ENCODE measurements around the gene RIT2.

The RIT2 gene

GRCh38 chr18:43093646-43094045 is 21.8 kb downstream of the RIT2 start:
- H3K4me3 ChIP-seq: no peak overlapping the region
- H3K27ac ChIP-seq: no peak overlapping the region

DNA sequence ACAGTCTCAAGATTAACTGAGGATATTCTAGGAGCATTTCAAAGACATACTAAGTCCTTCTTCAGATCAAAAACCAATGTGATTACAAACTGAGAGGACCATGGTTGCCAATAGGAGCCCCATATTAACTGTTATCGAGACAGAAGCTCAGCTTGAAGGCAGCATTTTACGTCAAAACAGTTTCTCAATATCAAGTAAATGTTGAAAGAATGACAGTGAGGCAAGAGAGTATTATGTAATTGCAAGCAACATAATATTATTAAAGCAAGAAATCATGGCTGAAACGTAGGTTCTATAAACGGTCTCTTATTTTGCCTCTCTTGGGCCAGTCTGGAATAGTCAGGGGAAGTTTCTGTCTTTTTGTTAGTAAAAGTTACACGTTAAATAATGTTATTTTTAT is 22.9 kb downstream of the RIT2 start:
- H3K4me3 ChIP-seq: no peak overlapping the region
- no peak overlapping the region for H3K27ac ChIP-seq

GRCh38 chr18:43081396-43081795 is 34.1 kb downstream of the RIT2 start:
- H3K27ac ChIP-seq: no peak overlapping the region
- H3K4me3 ChIP-seq: no peak overlapping the region

DNA sequence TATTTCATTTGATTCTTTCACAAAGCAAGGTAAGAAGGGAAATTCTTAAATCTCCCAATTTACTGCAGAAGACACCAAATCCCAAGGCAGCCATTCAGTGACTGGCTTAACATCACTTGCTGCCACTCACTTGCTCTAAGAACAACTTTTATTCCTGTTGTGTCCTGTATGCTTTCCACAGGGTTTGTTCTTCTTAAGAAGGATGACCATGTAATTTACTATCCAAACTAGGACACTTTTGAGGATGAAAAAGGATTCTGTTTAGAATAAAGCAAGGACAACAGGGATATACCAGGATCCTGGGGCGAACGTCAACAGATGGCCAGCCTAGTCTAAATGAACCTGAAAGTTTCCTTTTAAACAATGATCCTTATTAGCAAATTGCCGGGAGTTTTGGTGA is 34.8 kb downstream of the RIT2 start:
- H3K4me3 ChIP-seq: no peak overlapping the region
- no peak overlapping the region for H3K27ac ChIP-seq

GRCh38 chr18:43079422-43079821 is 36.1 kb downstream of the RIT2 start:
- H3K4me3 ChIP-seq: no peak overlapping the region
- no peak overlapping the region for H3K27ac ChIP-seq

DNA sequence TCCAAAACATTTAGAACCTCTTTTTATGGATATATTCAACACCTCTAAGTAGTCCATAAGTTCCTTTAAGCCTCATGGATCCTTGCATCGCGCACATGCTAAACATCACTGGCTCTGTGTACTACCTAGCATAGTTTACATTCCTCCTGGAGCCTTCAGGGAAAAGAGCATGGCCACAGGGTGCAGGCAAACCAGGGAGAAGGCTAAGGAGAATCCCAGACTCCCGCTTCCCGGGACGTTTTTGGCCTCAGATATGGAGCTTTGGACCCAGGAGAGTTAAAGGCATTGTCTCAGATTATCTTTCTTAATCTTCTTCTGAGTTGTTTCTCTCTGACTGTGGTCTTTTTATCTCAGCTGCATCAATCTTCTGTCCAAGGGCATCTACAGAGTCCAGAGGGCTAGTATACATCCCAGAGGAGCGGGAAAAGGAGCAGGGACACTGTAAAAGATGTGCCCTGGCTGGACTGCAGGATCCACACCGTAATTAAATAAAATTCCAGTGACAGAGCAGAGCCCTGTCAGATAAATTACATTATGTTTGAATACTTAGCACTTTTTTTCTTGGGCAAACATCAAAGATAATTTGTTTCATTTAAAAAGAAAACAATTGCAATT is 36.9 kb downstream of the RIT2 start:
- H3K27ac ChIP-seq: no peak overlapping the region
- no peak overlapping the region for H3K4me3 ChIP-seq

- Histone ChIP-seq H3K27ac (no peak overlapping the region), H3K4me3 (no peak overlapping the region)
Observed at GRCh38 chr18:43077510-43078308, 37.8 kb downstream of the RIT2 start.

GRCh38 chr18:43073771-43074170 is 41.7 kb downstream of the RIT2 start:
- H3K4me3 ChIP-seq: no peak overlapping the region
- H3K27ac ChIP-seq: no peak overlapping the region

DNA sequence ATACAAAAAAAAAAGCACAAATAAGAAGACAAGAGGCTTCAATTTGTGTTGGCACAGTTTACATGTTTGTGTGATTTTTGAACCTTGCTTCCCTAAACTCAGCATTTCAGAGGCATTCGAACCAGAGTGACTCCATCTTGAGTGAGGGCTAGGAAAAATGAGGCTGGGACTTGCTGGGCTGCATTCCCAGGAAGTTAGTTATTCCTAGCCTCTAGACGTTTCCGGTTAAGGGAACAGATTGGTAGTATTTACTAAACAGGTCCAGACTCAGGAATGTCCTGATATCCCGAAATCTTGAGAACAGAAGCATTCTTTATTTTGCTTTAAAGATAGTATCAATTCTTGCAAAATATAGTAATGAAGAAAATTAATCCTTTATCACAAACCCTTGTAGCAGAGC is 46.7 kb downstream of the RIT2 start:
- Histone ChIP-seq H3K4me3 (no peak overlapping the region), H3K27ac (no peak overlapping the region)

DNA sequence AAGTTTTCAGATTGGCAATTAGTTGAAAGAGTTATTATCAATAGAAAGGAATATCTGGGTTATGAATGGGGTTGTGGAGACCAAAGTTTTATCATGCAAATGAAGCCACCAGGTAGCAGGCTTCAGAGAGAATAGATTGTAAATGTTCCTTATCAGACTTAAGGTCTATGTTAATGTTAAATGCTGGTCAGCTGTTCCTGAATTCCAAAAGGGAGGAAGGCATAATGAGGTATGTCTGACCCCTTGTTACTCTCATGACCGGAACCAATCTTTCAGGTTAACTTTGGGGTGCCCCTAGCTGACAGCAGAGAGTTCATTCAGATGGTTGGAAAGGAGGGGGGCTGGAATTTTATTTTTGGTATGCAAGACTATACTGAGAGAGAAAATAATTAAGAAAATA is 47.9 kb downstream of the RIT2 start:
- Histone ChIP-seq H3K4me3 (no peak overlapping the region), H3K27ac (no peak overlapping the region)

GRCh38 chr18:43061816-43062215 is 53.7 kb downstream of the RIT2 start:
- no peak overlapping the region for H3K4me3 ChIP-seq
- H3K27ac ChIP-seq: no peak overlapping the region

DNA sequence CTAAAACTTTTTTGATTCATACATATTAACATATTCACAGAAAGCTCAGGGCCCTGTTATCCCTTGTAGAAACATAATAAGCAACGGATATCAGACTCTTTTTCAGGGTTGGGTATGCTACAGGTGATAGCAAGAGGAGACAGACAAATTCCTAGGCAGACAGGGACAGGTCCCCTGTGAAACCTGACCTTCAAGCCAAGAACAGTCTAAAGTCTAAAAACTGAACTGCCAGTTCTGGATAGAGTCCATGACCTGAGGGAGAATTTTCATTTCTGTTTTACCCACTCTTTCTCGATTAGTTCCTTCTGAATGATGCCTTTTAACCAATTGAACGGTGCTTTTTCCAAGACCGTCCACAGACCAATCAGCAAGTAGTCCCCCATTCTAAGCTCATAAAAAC is 54.2 kb downstream of the RIT2 start:
- no peak overlapping the region for H3K27ac ChIP-seq
- H3K4me3 ChIP-seq: no peak overlapping the region

DNA sequence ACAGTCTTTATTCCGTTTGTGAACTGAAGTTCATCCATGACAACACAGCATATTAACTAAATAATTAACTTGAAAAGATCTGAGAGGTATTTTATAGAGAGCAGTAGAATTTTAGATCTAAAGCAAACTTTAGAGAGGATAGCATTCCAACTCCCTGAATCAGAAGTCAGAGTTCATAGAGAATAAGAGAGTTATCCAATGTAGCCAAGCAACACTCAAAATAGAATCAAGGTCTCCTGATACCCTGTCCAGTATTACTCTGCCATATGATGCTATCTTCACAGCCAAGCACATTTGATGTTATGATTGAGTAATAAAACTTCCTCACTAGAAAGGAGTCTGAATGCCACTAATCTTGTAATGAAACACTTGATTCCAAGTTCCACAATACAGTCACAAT is 55.5 kb downstream of the RIT2 start:
- Histone ChIP-seq H3K27ac (no peak overlapping the region), H3K4me3 (no peak overlapping the region)

GRCh38 chr18:43054815-43055519 is 60.5 kb downstream of the RIT2 start:
- Histone ChIP-seq H3K4me3 (no peak overlapping the region), H3K27ac (no peak overlapping the region)

DNA sequence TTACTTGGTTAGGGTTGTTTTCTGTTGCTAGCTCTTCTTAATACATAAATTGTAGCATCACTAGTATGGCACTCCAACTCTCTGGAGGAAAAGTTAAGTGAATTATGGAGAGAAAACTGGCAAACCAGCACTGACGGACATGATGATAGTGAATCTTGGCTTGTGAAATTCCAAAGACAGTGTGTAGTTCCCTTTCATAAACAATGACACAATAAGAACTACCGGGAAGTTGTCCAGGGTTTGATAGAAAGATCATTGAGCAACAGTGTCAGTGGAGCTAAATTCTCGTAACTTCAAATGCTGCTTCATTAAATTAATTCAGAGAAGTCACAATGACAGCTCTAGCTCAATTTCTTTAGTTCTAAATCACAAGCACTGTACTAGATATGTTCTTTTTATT is 66.5 kb downstream of the RIT2 start:
- Histone ChIP-seq H3K4me3 (no peak overlapping the region), H3K27ac (no peak overlapping the region)

GRCh38 chr18:43046322-43046721 is 69.2 kb downstream of the RIT2 start:
- Histone ChIP-seq H3K27ac (no peak overlapping the region), H3K4me3 (no peak overlapping the region)

- H3K4me3 ChIP-seq: no peak overlapping the region
- H3K27ac ChIP-seq: no peak overlapping the region
Observed at GRCh38 chr18:43043626-43044025, 71.9 kb downstream of the RIT2 start.

- Histone ChIP-seq H3K27ac (no peak overlapping the region), H3K4me3 (no peak overlapping the region)
Observed at GRCh38 chr18:43040281-43040680, 75.2 kb downstream of the RIT2 start.

DNA sequence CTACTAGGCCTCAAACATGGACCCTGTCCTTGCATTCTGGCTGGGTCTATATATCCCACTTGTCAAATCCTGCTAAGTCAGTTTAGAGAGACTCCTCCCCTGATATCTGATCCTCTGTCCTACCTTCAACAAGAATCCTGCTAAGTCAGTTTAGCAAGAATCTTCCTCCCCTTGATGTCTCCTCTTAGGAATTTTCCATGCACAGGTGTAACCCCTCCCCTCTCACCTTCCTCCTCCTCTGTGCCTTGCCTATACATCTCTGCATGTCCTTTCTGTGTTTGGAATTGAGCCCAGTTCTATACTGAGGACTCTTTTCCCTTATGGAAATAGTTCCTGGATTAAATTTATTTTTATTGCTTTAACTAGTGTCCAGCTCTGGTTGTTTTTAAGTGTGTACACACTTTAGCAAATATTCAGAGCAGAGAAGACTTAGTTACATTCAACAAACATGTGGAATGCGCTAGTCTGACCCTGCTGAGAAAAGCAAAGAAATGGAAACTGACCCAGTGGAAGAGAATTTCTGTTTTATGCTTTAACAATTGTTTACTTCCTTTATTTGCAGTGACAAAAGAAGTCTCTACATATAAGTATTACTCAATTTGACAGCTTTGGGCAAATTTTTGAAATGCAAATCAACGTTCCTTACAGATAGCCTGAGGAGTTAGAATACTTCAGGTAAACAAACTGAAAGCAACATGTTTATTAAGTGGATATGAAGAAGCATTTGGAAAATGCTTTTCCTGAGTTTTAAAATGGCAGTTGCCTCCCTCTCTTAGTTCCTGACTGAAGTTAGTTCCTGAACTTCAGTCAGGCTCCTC is 80.6 kb downstream of the RIT2 start:
- Histone ChIP-seq H3K27ac (no peak overlapping the region), H3K4me3 (no peak overlapping the region)

DNA sequence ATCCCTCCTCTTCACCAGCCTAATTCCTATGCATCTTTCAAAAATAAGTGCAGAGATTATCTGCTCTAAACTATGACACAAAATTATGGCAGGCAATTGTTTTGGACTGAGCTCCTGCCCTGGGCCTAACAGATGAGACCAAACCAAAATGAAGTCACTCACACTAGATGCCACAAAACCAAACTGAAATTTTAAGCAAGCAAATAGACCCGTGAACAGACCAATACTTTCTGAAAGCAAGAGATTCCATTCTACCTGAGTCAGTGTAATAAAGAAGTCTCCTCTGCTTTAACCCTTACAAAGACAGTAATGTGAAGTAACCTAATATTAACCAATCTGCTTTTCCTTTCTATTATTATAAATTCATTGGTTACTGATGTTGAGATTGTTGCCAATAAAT is 84.3 kb downstream of the RIT2 start:
- no peak overlapping the region for H3K4me3 ChIP-seq
- H3K27ac ChIP-seq: no peak overlapping the region
